Breast epithelium (tissue), 3 donors: ENCODE results near the gene INSIG1.

ENCODE experiments used
- CTCF ChIP-seq, 3 donors: fragments of 450-650 bp; IDR thresholded peaks; one replicate each; pipeline ENCODE4 v1.5.1; 2016 to 2017; ENCODE audit warnings: antibody characterized with exemption in 3 of 3, mild to moderate bottlenecking in 3 of 3, moderate library complexity in 3 of 3
- POLR2A ChIP-seq: fragments of 450-650 bp; IDR thresholded peaks from one replicate; pipeline ENCODE4 v1.6.1; 2016; ENCODE audit warnings: antibody characterized with exemption, mild to moderate bottlenecking, moderate library complexity
- POLR2AphosphoS5 ChIP-seq, 3 donors: sonication (generic); formaldehyde crosslinking; IDR thresholded peaks; one replicate each; pipeline ENCODE4 v1.6.1; 2017; ENCODE audit warnings: antibody characterized with exemption in 3 of 3

GRCh38 chr7:155355176-155355575, 57.5 kb downstream of the INSIG1 start:
- no peak for TF ChIP-seq CTCF (IDR thresholded peaks at IDR 0.05)
- TF ChIP-seq POLR2A, result no peak
- no peak for TF ChIP-seq POLR2AphosphoS5 (IDR thresholded peaks at IDR 0.05)
